RKO (cell line): ENCODE results near the gene SLC36A1.
A peak's percentile ranks its signal among the peaks of the same experiment; 100 is the strongest.
"Not testable (repeated sequence)": the region's sequence is repeated elsewhere in the genome, so short reads cannot be mapped to it uniquely, and the experiment has no call there.

ENCODE experiments used
- DNase-seq: peaks from one replicate; pipeline ENCODE4 v3.0.0-alpha.2; 2016; ENCODE audit warnings: low spot score

The SLC36A1 gene

DNA sequence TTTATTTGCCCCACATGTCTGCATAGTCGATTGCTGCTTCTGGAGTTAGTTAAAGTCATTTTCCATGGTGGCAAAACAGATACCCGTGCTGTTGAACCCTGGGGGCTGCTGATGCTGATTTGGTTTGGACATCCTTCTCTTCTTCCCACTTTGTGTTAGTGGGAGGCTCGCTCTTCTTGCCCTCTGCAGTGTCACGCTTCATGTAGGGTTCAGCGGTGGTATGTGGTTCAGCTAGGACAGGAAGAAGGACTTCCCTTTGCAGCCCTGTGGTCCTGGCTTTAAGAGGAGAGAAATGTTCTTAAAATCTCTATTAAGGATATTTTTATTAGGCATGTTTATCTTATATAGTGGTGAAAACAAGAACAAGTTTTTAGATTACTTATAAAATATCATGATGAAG lies 36.2 kb downstream of the SLC36A1 start:
- no peak for DNase-seq

DNA sequence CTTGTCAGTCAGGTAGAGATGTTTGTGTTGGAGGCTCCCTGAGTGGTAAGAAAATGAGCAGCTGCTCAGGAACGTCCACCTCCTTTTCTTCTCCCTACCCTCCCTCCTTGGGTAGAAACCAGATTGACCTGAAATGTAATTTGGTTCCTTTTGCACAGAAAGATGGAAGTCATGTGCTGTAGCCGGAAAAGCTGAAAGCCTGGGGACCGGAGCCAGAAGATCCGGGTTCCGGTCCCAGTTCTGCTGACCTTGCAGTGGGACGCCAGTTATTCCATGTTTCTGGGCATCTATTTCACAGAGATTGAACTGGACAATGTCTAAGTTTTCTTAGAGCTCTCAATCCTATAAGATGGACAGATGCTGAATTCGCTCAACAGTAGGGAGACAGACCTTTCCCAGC lies 40.1 kb downstream of the SLC36A1 start:
- DNase-seq, result no peak

DNA sequence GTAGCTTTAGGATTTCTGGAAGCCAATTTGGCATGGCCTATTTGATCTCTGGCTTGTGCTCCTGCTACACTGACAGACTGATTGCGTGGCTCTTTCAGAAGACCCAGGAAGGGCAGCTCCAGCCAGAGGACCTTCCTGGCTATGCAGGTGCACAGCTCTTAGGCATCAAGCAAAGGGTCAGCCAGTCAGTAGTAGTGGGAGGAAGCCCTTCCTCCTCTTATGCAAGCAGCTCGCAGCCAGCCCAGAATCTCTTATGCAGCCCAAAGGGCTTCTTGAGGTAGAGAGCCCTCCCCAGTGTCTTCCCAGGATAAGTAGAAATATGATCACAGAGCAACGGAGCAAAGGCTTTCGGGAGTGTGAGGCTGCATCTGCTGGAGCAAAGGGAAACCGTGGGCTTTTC lies 43.2 kb downstream of the SLC36A1 start:
- no peak for DNase-seq

DNA sequence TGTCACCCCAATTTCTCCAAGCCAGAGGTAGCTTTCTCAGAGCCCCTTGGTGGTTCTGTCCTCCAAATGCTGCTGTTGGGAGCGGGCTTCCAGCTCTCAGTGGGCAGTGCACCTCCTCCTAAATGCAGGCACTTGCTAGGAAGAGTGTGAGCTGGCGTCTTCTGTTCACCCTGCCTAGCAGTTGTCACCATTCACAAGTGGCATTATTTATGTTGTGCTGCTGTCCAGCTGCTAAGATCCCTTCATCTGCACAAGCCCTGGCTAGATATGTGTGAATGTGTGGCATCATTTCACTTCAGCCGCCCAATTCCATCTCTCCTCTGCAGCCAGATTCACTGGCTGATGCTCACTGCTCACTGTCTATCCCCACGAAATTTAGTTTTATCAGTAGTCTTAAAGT lies 43.7 kb downstream of the SLC36A1 start:
- DNase-seq, result no peak

DNA sequence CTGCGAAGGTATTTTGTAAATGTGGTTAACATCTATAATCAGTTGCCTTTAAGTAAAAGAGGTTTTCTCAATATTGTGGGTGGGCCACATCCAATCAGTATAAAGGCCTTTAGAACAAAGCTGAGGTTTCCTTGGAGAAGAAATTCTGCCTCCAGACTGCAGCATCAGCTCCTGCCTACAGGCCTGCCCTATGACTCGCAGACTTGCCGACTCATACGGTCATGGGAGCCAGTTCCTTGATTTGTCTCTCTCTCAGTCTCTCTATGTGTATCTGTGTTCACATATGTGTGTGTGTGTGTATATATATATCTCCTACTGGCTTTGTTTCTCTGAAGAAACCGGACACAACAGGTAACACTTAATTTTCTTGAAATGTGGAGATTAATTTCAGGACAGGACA lies 45.3 kb downstream of the SLC36A1 start:
- DNase-seq, result peak; percentile 80

DNA sequence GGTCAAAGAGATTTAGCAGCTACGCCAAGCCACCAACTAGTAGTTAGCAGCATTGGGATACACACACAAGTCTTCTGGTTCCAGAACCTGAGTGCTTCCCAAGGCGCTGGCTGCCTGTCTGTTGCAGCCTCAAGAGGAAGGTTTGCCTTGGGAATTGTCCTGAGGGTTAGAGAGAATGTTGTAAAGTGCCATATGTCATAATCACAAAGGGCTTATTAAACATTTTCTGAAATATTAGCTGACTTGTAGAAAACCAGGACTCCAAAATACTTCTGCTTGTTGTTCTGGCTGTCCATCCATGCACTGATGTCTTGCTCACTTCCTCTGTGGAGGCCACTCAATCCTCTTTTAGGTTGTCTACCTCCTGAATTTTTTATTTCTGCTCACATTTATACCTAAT lies 46.3 kb downstream of the SLC36A1 start:
- no peak for DNase-seq

DNA sequence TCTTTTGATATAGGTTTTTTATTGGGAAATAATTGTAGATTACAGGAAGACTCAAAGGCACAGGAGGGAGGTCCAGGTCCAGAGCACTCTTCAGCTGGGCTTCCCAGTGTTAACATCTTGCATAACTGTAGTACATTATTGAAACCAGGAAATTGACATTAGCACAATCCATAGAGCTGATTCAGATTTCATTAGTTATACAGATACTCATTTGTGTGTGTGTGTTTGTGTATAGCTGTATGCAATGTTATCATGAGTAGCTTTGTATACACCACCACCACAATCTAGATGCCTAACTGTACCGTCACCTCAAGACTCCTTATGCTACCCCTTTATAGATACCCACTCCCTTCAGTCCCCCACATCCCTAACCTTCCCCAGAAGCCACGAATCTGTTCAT lies 47.9 kb downstream of the SLC36A1 start:
- DNase-seq, result no peak

DNA sequence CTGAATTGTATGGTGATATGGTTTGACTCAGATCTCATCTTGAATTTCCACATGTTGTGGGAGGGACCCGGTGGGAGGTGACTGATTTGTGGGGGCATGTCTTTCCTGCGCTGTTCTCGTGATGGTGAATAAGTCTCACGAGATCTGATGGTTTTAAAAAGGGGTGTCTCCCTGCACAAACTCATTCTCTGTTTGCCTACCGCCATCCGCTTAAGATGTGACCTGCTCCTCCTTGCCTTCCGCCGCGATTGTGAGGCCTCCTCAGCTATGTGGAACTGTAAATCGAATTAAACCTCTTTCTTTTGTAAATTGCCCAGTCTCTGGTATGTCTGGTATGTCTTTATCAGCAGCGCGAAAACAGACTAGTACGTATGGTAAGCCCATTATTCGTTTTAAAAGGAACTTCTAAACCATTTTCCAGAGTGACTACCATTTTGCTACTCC lies 48.7 kb downstream of the SLC36A1 start:
- no peak for DNase-seq

DNA sequence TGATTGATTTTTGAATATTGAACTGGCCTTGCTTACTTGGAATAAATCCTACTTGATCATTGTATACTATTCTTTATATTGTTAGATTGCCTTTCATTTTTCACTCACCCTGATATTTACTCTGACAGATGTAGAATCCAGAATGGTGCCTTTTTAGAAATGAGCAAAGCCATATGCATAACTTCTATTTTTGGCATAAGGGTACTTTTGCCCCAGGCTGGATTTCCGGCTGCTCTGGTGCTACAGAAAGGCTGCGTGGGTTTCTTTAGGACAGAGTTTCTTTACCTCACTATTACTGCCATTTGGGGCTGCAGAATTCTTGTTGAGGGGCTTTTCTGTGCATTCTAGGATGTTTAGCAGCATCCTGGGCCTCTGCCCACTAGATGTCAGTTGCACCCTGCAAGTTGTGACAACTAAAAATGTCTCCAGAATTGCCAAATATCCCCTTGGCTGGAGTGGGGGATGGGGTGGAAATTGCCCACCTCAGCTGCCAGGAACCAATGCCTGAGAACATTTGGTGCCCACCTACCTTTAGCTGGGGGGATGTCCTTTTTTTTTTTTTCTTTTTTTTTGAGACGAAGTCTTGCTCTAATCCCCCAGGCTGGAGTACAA lies 50.1 kb downstream of the SLC36A1 start:
- no peak for DNase-seq

DNA sequence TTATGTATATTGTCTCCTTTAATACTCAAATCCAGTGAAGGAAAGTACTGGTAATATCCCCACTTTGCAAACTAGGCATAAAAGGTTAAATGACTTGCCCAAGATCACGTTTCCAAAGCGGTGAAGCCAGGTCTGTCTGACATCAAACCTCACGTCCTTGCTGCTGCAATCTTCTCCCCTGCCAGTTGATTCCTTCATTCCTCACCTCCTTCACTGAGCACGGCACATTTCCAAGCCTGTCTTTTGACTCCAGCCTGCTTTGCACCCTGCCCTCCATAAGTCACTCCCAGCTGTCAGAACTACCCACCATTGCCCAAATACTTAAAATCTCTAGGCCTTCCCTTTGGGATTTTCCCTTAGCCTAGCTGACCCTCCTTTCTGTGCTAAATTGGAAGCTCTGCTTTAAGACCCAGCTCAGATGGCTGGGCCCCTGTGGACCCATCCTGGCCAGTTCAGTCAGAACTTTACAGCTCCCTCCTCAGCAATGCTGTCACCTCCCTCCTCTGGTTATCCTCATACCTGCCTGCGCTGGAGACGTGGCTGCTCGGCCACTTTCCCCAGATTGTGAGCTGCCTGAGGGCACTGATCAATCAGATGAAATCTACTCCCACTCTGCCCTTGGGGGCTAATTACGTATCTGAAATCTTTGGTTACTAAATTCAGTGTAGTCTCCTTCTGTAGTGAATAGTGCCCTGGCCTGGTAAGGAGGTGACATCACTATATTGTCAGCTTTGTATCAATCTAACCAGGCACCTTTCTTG lies 51.2 kb downstream of the SLC36A1 start:
- DNase-seq, result no peak

DNA sequence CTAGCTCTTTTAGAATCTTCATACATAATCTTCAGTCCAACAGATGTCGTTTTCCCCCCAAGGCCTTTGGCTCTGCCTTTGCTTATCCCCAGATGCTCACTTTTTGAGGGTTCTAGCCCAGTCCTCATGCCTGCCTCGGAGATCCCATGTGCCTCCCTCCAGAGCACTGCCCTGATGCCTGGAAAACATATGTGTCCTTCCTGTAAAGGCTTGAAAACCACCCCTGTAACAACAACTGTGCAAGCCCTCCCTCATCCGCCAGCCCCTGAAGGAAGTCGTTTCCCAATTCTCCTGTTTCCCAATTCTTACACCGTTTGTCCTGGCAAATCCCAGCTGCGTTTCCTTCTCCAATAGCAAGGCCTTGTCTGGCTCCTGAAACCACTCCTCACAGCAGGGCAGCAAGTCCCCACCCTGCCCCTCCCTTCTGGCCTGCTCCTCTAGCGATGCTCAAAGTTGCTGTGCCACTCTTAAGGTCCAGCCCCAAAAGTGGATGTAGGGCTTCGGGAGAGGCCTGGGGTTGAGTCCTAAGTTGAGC lies 52.2 kb downstream of the SLC36A1 start:
- DNase-seq, result no peak

DNA sequence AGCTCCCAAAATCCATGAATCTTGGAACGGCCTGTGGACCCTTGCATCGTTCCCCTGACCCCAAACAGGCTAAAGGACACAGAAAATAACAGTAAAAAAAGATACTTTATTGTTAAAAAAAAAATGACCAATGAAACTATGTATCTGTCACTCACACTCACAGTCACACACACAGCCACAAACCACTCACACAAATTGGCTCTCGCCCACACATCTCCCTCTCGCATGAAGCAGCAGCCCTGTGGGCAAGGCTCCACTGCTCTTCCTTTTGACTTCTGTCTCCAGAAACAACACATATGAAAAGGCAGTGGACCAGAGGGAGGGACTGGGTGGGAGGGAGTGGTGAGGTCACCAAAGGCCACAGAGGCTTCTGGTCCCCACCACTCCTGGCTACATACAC lies 56.6 kb downstream of the SLC36A1 start:
- DNase-seq, result no peak

DNA sequence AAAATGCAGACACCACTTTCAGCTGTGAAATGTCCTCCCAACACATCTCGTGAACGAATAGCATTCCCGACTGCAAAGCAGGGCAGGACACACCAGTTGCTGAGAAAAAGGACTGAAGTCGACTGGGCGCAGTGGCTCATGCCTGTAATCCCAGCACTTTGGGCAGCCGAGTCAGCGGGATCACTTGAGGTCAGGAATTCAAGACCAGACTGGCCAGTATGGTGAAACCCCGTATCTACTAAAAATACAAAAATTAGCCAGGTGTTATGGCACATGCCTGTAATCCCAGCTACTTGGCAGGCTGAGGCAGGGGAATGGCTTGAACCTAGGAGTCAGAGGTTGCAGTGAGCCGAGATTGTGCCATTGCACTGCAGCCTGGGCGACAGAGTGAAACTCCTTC lies 60.9 kb downstream of the SLC36A1 start:
- DNase-seq, result not testable (repeated sequence)

DNA sequence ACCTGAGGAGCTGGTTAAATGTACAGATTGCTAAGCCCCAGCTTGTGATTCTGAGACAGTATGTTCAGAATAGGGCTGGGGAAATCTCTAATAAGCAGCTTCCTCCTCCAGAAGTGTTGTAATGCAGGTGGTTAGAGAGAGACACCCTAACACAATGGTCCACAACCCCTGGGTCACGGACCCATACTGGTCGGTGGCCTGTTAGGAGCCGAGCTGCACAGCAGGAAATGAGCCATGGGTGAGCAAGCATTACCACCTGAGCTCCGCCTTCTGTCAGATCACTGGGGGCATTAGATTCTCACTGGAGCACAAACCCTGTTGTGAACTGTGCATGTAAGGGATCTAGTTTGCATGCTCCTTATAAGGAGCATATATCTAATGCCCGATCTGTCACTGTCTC lies 61.8 kb downstream of the SLC36A1 start:
- DNase-seq, result peak; percentile 23

DNA sequence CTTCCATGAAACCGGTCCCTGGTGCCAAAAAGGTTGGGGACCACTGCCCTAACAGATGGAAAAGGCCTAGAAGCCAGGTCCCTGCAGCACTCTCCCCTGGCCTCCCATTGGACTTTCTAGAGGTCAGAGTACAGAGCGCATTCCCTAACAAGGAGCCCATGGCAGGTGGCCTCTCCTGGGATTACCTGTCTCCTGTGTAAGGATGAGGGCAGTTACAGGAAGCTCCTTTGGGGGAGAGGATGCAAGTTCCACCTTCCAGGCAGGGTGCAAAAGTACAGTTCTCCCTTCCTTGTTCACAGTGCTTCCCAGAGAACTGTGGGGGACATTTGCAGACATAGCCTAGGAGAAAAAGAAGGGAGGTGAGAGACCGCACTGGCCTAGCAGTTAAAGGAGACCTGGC lies 62.4 kb downstream of the SLC36A1 start:
- DNase-seq, result no peak

DNA sequence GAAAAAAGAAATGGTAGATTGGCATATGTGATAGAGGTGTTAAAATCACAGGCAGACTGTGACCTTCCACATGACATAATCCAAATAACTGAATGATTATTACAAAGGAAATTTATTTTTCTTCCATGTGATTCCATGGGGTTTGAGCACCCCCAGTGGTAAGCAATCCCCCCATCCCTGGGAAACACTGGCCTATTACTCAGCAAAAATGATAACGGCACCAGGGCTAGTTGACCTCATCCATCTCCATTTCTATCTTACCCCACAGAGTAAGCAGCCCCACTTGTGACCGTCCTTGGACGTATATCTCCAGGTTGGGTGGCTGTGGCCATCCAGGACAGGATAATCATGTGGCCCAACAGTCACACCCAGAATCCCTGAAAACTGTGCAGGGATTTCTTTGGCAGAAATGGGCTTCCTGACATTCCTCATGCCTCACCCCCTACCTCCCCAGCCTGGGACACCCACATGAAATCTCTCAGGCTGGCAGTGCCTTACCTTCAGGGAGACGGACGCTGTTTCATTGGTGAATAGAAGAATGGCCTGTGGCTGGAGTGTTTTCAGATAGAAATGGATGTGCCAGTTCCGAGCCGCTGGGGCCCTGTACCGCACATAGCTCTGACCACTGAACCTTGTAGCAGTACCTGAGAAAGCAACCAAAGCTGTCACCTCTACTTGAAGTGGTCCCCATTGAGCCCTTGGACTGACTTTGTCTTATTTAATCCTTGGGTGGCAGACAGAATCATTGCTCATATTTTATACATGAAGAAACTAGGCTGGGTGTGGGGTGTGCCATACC lies 69.9 kb downstream of the SLC36A1 start:
- DNase-seq, result peak; percentile 7

DNA sequence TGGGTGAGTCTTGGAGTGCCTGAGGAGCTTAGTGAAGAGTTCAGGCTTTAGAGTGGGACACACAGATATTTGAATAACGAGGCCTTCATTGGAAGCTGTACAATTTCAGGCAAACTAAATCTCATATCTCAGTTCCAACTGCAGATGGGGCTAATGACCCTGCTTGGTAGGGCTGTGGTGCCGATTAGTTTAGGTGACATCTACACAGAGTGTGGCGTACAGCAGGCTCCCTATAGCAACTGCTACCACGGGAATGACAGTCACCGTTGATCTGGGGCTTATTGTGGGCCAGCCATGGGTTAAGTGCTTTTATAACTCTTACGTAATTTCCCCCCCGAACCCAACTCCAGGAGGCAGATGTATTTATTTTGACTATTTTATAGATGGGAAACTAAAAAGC lies 72.9 kb downstream of the SLC36A1 start:
- DNase-seq, result no peak

DNA sequence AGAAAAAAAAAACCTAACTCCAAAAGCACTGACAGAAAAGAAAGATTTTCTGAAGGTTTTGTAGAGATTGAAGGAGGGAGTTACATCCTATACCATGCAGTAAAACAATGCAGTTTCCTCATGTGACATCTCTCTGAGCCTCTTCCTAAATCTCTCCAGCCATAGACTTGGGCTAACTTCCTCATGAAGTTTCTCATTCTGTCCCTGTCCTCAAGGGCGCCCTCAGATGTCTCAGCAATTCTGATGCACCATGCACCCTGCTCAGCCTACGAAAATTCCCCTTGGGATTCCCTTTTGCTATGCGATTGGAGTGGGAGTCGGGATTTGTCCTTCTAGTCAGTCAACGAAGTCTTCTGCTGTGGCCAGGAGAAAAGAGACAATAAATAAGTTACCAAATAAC lies 74.8 kb downstream of the SLC36A1 start:
- DNase-seq, result no peak

DNA sequence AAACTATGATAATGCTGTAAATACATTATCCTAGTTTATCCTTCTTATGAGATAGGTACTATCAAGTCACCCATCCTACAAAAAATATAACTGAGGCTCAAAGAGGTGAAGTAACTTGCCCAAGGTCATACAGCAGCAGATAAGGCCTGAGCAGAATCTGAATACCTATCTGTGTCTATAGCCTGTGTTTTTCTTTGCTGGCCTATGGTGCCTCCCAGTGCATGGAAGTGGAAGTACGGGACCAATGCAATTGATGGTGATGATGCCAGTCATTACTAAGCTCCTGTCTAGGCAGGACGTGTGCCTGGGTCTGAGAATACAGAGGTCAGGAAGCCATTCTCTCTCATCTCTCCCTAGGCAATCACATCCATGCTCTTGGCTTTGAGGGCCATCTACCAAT lies 75.9 kb downstream of the SLC36A1 start:
- peak; percentile 61 for DNase-seq

DNA sequence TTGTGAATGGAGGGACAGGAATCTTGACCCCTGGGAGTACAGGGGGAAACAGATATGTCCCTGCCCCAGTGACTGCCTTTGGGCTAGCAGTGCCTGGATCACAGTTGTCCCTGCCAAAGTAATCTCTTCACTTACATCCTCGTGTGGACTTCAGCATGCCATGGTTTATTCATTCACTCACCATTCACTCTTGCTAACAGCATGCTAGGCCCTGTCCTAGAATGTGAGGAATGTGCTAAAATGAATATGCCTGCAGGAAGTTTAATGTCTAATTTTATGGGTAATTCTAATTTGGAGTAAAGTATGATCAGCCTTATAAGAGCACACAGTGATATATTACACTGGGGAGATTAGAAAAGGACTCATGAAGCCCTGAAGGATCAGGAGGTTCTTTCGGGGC lies 80.8 kb downstream of the SLC36A1 start:
- DNase-seq, result no peak

DNA sequence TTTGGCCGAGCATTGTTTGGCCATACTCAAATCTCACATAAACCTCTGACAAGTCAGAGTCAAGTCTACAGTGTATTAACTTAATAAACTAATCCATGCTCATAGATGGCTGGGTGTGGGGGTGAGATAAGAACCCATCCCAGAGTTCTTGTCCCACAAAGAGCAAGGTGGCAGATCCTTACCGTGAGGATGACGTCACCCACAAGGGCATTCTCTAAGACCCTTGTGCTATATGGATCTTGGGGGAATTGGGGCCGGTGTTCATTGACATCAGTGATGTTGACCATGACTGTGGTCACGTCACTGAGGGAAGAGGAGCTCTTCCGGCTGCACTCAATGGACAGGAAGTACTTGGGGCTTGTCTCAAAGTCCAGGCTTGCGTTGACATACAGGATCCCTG lies 81.6 kb downstream of the SLC36A1 start:
- DNase-seq, result no peak

DNA sequence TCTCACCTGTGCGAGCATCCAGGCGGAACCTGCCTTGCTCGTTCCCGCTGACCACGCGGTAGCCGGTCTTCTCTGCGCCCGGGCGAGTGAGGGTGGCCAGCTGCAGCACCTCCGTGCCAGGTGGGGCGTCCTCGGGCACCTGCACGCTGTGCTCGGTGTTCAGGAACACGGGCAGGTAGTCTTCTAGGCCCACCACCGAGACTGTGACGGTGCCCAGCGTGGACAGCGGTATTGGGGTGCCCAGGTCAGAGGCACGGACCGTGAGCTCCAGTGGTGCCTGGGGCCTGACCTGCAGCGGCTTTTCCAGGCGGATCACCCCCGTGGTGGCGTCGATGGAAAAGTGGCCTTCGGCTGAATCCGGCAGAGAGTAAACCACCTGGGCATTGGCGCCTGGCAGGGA lies 84.2 kb downstream of the SLC36A1 start:
- no peak for DNase-seq

DNA sequence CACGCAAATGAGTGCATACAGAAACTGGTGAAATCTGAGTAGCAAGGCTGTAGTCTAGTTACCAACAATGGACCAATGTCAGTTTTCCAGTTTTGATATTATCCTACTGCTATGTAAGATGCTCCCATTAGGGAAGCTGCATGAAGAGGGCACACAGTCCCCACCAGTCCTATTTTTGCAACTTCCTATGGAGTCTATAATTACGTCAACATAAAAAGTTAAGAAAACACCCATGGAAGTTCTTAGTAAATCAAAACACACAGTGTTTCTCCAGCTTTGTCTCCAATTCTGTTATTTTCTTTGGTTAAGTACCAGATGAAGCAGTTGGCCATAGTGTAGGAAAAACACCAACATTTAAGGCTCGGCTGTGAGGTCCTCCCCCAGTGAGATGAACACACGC lies 85.0 kb downstream of the SLC36A1 start:
- DNase-seq, result no peak
